OCI-LY7 (cell line): ENCODE data around the gene IRF8. TPM values are rescaled to one million over a fixed set of nuclear protein-coding genes. Genes with fewer than 3 reads are reported as not detected.
"Not testable (repeated sequence)": the region's sequence is repeated elsewhere in the genome, so short reads cannot be mapped to it uniquely, and the experiment has no call there.

Source experiments
- BruUV-seq: library from RNA; stranded (reverse); fragments of 400-500 nt; replicated peaks from 2 replicates; lab custom pipeline; 2021; lab: Mats Ljungman, UMichigan
- CTCF ChIA-PET: fragments of 300-600 bp; sonication (Branson Sonifier 250); formaldehyde crosslinking; loops from one replicate; lab custom pipeline; 2022; ENCODE audit warnings: antibody characterized with exemption; ENCODE audit not compliant: unreplicated experiment; lab: Charles Lee
- POLR2A ChIA-PET: fragments of 300-600 bp; sonication (Branson Sonifier 250); formaldehyde crosslinking; loops from one replicate; lab custom pipeline; 2022; ENCODE audit warnings: antibody characterized with exemption; lab: Charles Lee
- DNase-seq: peaks from one replicate; pipeline ENCODE4 v3.0.0-alpha.2; 2015; ENCODE audit warnings: low spot score
- H2AFZ ChIP-seq: fragments of 200-600 bp; sonication (generic), shearing (Covaris generic); 2 replicates; pipeline ENCODE4 v1.6.1; 2014; ENCODE audit warnings: mild to moderate bottlenecking, antibody characterized with exemption, low read length, moderate library complexity
- H3K27ac ChIP-seq: fragments of 200-600 bp; sonication (generic); 2 replicates; pipeline ENCODE4 v1.5.1; 2014; ENCODE audit warnings: mixed run types, low read depth, mild to moderate bottlenecking, moderate library complexity, low read length, inconsistent platforms; ENCODE audit not compliant: poor library complexity, severe bottlenecking
- H3K36me3 ChIP-seq: fragments of 200-600 bp; sonication (generic); 2 replicates; pipeline ENCODE4 v1.6.1; 2014; ENCODE audit warnings: mild to moderate bottlenecking, antibody characterized with exemption, low read length, moderate library complexity, mixed read lengths; ENCODE audit not compliant: insufficient read depth
- H3K4me1 ChIP-seq: fragments of 200-600 bp; sonication (generic); 2 replicates; pipeline ENCODE4 v1.5.1; 2014; ENCODE audit warnings: mild to moderate bottlenecking, low read length; ENCODE audit not compliant: insufficient read depth, poor library complexity, severe bottlenecking
- H3K4me2 ChIP-seq: fragments of 200-600 bp; sonication (generic); 2 replicates; pipeline ENCODE4 v1.6.1; 2014; ENCODE audit warnings: mild to moderate bottlenecking, low read length
- H3K4me3 ChIP-seq: fragments of 200-600 bp; sonication (generic); 2 replicates; pipeline ENCODE4 v1.5.1; 2014; ENCODE audit warnings: mild to moderate bottlenecking, low read depth, low read length; ENCODE audit not compliant: poor library complexity, severe bottlenecking
- H3K79me2 ChIP-seq: fragments of 200-600 bp; sonication (generic); 2 replicates; pipeline ENCODE4 v1.6.1; 2016; ENCODE audit warnings: low read depth, mild to moderate bottlenecking, low read length, moderate library complexity, mixed read lengths; ENCODE audit not compliant: insufficient read depth
- H3K9me2 ChIP-seq: fragments of 200-600 bp; sonication (generic); 2 replicates; pipeline ENCODE4 v1.6.1; 2016; ENCODE audit warnings: mild to moderate bottlenecking, low read length, mixed read lengths; ENCODE audit not compliant: insufficient read depth
- H3K9me3 ChIP-seq: fragments of 200-600 bp; sonication (generic); 2 replicates; pipeline ENCODE4 v1.6.1; 2014; ENCODE audit warnings: mild to moderate bottlenecking, mixed run types, low read length, mixed read lengths
- H4K20me1 ChIP-seq: fragments of 200-600 bp; sonication (generic); 2 replicates; pipeline ENCODE4 v1.6.1; 2014; ENCODE audit warnings: mild to moderate bottlenecking, antibody characterized with exemption, low read length, moderate library complexity, mixed read lengths; ENCODE audit not compliant: insufficient read depth
- EZH2phosphoT487 ChIP-seq: fragments of 200-600 bp; sonication (generic); IDR thresholded peaks from 2 replicates; pipeline ENCODE4 v1.6.1; 2018; ENCODE audit warnings: low read depth, borderline replicate concordance, mild to moderate bottlenecking, mixed run types, antibody characterized with exemption, low read length, moderate library complexity, mixed read lengths
- intact Hi-C: fragments of 100-400 bp; cut with micrococcal nuclease; formaldehyde crosslinking; loops from one replicate; pipeline ENCODE4 v1.10.0; 2022; ENCODE audit not compliant: unreplicated experiment
- total RNA-seq, 2 experiments: library from RNA; depleted of rRNA in 1 of 2; stranded (reverse); fragments of >200 nt in 1 of 2; shearing (Covaris generic) in 1 of 2; gene quantifications; 2 replicates each; pipeline ENCODE4 v1.2.3, GENCODE V29; 2014 to 2022
- TF ChIP-seq, protein P1 (sequence below): fragments of 200-600 bp; sonication (generic); conservative IDR thresholded peaks from 2 replicates; pipeline ENCODE4 v1.5.1; 2014; ENCODE audit warnings: mild to moderate bottlenecking, antibody characterized with exemption, low read length, moderate library complexity, mixed read lengths

The IRF8 gene
- total RNA-seq, 2 experiments from 2014 or later, result 181 to 224 TPM

DNA sequence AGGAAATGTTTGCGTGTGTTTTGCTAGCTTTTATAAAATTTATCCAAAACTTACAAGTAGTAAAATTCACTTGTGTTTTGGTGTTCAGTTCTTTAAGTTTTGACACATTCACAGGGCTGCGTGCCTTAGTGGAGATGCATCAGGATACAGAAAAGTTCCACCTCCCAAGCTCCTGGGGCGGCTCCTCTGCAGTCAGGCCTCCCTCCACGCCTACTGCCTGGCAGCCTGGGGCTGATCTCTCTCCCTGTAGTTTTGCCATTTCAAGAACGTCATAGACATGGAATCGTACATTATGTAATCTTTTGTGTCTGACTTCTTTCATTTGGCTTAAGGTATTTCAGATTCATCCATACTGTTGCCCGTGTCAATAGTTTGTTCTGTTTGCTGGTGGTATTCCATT is 27.2 kb upstream of the IRF8 start:
- H3K4me1 ChIP-seq, result no peaks in the 10 kb centered on the region
- no peak for DNase-seq

DNA sequence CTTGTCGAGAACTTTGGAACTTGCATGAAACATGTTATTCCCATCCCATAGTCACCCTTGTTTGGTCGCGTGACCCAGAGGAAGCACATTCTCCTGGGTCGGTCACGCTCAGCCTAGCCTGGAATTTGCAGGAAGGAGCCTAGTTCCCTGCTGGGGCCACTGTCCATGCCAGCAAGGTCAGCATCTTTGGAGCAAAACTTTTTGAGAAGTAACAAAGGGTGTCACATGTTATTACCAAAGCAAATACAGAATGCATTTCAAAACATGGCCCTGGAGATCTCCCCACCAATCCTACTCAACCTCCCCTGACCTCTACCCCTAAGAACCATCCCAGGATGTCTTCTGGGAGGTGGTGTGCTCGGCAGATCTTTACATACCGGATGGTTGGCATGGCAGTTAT is 26.2 kb upstream of the IRF8 start:
- Histone ChIP-seq H3K9me2 (no peaks in the 10 kb centered on the region), H3K9me3 (no peaks in the 10 kb centered on the region), H3K4me3 (no peak overlapping the region), H3K27ac (no peak overlapping the region), H3K36me3 (no peaks in the 10 kb centered on the region), H2AFZ (no peak overlapping the region), H4K20me1 (no peaks in the 10 kb centered on the region), H3K4me1 (no peaks in the 10 kb centered on the region), H3K79me2 (no peaks in the 10 kb centered on the region), H3K4me2 (no peak overlapping the region)
- BruUV-seq, result no TSS peak
- ChIA-PET POLR2A (no interaction called here), CTCF (no interaction called here)
- no peak for DNase-seq
- TF ChIP-seq EZH2phosphoT487, result no peak
- TF ChIP-seq, protein P1, sequence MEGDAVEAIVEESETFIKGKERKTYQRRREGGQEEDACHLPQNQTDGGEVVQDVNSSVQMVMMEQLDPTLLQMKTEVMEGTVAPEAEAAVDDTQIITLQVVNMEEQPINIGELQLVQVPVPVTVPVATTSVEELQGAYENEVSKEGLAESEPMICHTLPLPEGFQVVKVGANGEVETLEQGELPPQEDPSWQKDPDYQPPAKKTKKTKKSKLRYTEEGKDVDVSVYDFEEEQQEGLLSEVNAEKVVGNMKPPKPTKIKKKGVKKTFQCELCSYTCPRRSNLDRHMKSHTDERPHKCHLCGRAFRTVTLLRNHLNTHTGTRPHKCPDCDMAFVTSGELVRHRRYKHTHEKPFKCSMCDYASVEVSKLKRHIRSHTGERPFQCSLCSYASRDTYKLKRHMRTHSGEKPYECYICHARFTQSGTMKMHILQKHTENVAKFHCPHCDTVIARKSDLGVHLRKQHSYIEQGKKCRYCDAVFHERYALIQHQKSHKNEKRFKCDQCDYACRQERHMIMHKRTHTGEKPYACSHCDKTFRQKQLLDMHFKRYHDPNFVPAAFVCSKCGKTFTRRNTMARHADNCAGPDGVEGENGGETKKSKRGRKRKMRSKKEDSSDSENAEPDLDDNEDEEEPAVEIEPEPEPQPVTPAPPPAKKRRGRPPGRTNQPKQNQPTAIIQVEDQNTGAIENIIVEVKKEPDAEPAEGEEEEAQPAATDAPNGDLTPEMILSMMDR, result no peak
- intact Hi-C loops, result no loop called here

More for the DNA sequence above, 27.2 kb upstream of the IRF8 start:
- no peaks in the 10 kb centered on the region for H3K36me3 ChIP-seq
- POLR2A ChIA-PET, result no interaction called here
- no TSS peak for BruUV-seq
- no peak overlapping the region for H3K4me2 ChIP-seq
- H4K20me1 ChIP-seq, result no peaks in the 10 kb centered on the region
- TF ChIP-seq, protein P1, result no peak
- no peak for TF ChIP-seq EZH2phosphoT487
- no peaks in the 10 kb centered on the region for H3K9me2 ChIP-seq
- intact Hi-C loops, result no loop called here
- no peak overlapping the region for H2AFZ ChIP-seq
- no peaks in the 10 kb centered on the region for H3K79me2 ChIP-seq
- CTCF ChIA-PET, result no interaction called here
- no peak overlapping the region for H3K4me3 ChIP-seq
- no peak overlapping the region for H3K27ac ChIP-seq
- H3K9me3 ChIP-seq, result no peaks in the 10 kb centered on the region

DNA sequence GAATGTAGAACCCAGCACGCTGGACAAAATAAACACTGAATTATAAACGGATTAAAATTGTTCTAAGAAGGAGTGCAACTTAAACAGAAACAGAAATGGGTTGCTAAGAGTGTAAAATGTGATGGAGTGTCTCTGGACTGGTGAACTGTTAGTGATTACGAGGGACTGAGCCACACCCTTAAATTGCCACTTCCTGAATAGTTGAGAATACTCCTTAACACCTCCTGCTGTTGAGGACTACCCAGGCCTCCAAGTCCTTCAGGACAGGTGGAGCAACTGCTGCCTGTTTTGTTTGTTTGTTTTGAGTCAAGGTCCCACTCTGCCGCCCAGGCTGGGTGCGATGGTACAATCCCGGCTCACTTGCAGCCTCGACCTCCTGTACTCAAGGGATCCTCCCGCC is 25.8 kb upstream of the IRF8 start:
- no peak overlapping the region for H3K4me2 ChIP-seq
- BruUV-seq, result no TSS peak

DNA sequence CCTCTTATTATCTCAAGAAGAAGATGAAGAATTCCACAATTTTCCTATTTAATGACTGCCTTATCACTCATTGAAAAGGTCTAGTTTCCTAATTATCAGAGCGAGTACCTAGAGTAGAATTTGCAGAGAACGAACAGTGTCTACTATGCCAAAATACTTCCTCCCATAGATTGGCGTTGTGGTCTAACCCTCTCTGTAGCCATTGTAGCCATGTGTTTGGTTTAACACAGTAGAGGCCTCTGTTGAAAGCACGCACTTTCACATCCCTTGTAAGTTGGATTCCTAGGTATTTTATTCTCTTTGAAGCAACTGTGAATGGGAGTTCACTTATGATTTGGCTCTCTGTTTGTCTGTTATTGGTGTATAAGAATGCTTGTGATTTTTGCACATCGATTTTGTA is 24.9 kb upstream of the IRF8 start:
- H3K9me3 ChIP-seq, H4K20me1 ChIP-seq, H3K27ac ChIP-seq, H3K4me1 ChIP-seq, BruUV-seq, intact Hi-C loops, H2AFZ ChIP-seq, H3K4me2 ChIP-seq, DNase-seq, POLR2A ChIA-PET, H3K36me3 ChIP-seq, H3K79me2 ChIP-seq, CTCF ChIA-PET, H3K9me2 ChIP-seq, H3K4me3 ChIP-seq: not testable (repeated sequence)

More for the DNA sequence above, 25.8 kb upstream of the IRF8 start:
- TF ChIP-seq, protein P1, result no peak
- no peak for TF ChIP-seq EZH2phosphoT487
- Histone ChIP-seq H3K27ac (no peak overlapping the region), H3K79me2 (no peaks in the 10 kb centered on the region), H4K20me1 (no peaks in the 10 kb centered on the region), H2AFZ (no peak overlapping the region), H3K9me2 (no peaks in the 10 kb centered on the region), H3K4me3 (no peak overlapping the region), H3K4me1 (no peaks in the 10 kb centered on the region), H3K9me3 (no peaks in the 10 kb centered on the region), H3K36me3 (no peaks in the 10 kb centered on the region)
- CTCF ChIA-PET, result no interaction called here
- DNase-seq, result no peak
- intact Hi-C loops, result no loop called here
- POLR2A ChIA-PET, result no interaction called here
